Measurements from ENCODE around the gene ANKDD1B. TPM values are rescaled to one million over a fixed set of nuclear protein-coding genes. Genes with fewer than 3 reads are reported as not detected.

Gene ANKDD1B
- polyA plus RNA-seq, 1 of the 3 experiments (the other 2 are of a cell fraction) = 0.12 TPM

GRCh38 chr5:75666801-75667200 lies 55.5 kb downstream of the ANKDD1B start:
- 75% methylated on average over 6 of the region's 6 CpGs for WGBS (ENCODE audit: low lambda C conversion rate)
- TF ChIP-seq RAD21 (IDR thresholded peaks at IDR 0.05; ENCODE audit: low read length) = 0 out of 2 replicates have a peak, but pooled peaks have one; percentile 4
- no peak for TF ChIP-seq PBX3 (IDR thresholded peaks at IDR 0.05)
- TF ChIP-seq EZH2phosphoT487 (IDR thresholded peaks at IDR 0.05; ENCODE audit: borderline replicate concordance, low read depth) = no peak
- Histone ChIP-seq H3K27ac (ENCODE audit: low read depth in 2 of 2, low read length in 1 of 2) (no peak overlapping the region; a peak in 1 of 4 replicates), H3K9me3 (no peaks in the 10 kb centered on the region), H2AFZ (ENCODE audit: low read depth) (no peak overlapping the region), H3K4me1 (ENCODE audit: control insufficient read depth in 1 of 2, insufficient read depth in 2 of 2, low read depth in 1 of 2, low read length in 1 of 2) (peaks cover 0 to 60% of the 10 kb centered on the region in 2 experiments; a peak in 2 of 4 replicates), H4K20me1 (ENCODE audit: insufficient read depth) (no peaks in the 10 kb centered on the region), H3K79me2 (ENCODE audit: insufficient read depth) (no peaks in the 10 kb centered on the region), H3K9ac (no peak overlapping the region), H3K4me2 (no peak overlapping the region), H3K4me3 (ENCODE audit: low read depth in 2 of 2, low read length in 1 of 2) (no peak overlapping the region), H3K9me2 (no peaks in the 10 kb centered on the region), H3F3A (replicated peaks; ENCODE audit: insufficient read depth) (no peaks in the 10 kb centered on the region), H3K36me3 (replicated peaks in 1 of 2; ENCODE audit: control insufficient read depth in 1 of 2, insufficient read depth in 2 of 2, low read length in 1 of 2) (peaks cover 0 to under 1% of the 10 kb centered on the region in 2 experiments), H3K27me3 (ENCODE audit: insufficient read depth) (no peaks in the 10 kb centered on the region)
- no peak for DNase-seq
- ChIA-PET CTCF (interaction anchor here (0.8 to 1.9 kb wide), 4 partner anchors 10 to 430 kb away, joined by 3 to 4 read pairs (median 4); partner anchors contain the start of gene ANKRD31), POLR2A (no interaction called here)

GRCh38 chr5:75667586-75667985 lies 56.3 kb downstream of the ANKDD1B start:
- Histone ChIP-seq H3K4me1 (ENCODE audit: control insufficient read depth in 1 of 2, insufficient read depth in 2 of 2, low read depth in 1 of 2, low read length in 1 of 2) (peaks cover 0 to 56% of the 10 kb centered on the region in 2 experiments; a peak in 2 of 4 replicates), H3K4me2 (no peak overlapping the region), H3K4me3 (ENCODE audit: low read depth in 2 of 2, low read length in 1 of 2) (no peak overlapping the region), H3F3A (replicated peaks; ENCODE audit: insufficient read depth) (no peaks in the 10 kb centered on the region), H3K9ac (no peak overlapping the region), H3K27me3 (ENCODE audit: insufficient read depth) (no peaks in the 10 kb centered on the region), H3K36me3 (replicated peaks in 1 of 2; ENCODE audit: control insufficient read depth in 1 of 2, insufficient read depth in 2 of 2, low read length in 1 of 2) (peaks cover 5 to 6% of the 10 kb centered on the region in 2 experiments), H3K79me2 (ENCODE audit: insufficient read depth) (no peaks in the 10 kb centered on the region), H3K9me3 (no peaks in the 10 kb centered on the region), H3K27ac (ENCODE audit: low read depth in 2 of 2, low read length in 1 of 2) (peak overlapping the region in 1 of 2 experiments; percentile 34; a peak in 2 of 4 replicates), H4K20me1 (ENCODE audit: insufficient read depth) (no peaks in the 10 kb centered on the region), H2AFZ (ENCODE audit: low read depth) (no peak overlapping the region), H3K9me2 (no peaks in the 10 kb centered on the region)
- 72% methylated on average over 2 of the region's 2 CpGs for WGBS (ENCODE audit: low lambda C conversion rate)
- DNase-seq = no peak
- 0 out of 2 replicates have a peak, but pooled peaks have one; percentile 25 for TF ChIP-seq CTCF (IDR thresholded peaks at IDR 0.05)
- no peak for TF ChIP-seq SMC3 (IDR thresholded peaks at IDR 0.05; ENCODE audit: low read depth, low read length)
- ChIA-PET CTCF (interaction anchor here (0.8 to 2.3 kb wide), 5 partner anchors 9 to 431 kb away, joined by 3 to 17 read pairs (median 4); partner anchors contain the start of gene ANKRD31), POLR2A (no interaction called here)

GRCh38 chr5:75668445-75668844 lies 57.2 kb downstream of the ANKDD1B start:
- H3K27me3 ChIP-seq (ENCODE audit: insufficient read depth) = no peaks in the 10 kb centered on the region
- CTCF ChIA-PET = interaction anchor here (1.9 to 2.3 kb wide), 2 partner anchors 11 to 14 kb away, joined by 4 to 17 read pairs; no protein-coding TSS in a partner anchor
- WGBS (ENCODE audit: low lambda C conversion rate) = 96% methylated on average over 2 of the region's 2 CpGs

More at GRCh38 chr5:75668445-75668844, 57.2 kb downstream of the ANKDD1B start:
- no peak for DNase-seq
- Histone ChIP-seq H2AFZ (ENCODE audit: low read depth) (no peak overlapping the region), H3K4me3 (ENCODE audit: low read depth in 2 of 2, low read length in 1 of 2) (no peak overlapping the region), H3K9ac (no peak overlapping the region), H3F3A (replicated peaks; ENCODE audit: insufficient read depth) (no peaks in the 10 kb centered on the region), H3K4me1 (ENCODE audit: control insufficient read depth in 1 of 2, insufficient read depth in 2 of 2, low read depth in 1 of 2, low read length in 1 of 2) (peaks cover 0 to 50% of the 10 kb centered on the region in 2 experiments; a peak in 2 of 4 replicates), H3K9me3 (no peaks in the 10 kb centered on the region), H3K36me3 (replicated peaks in 1 of 2; ENCODE audit: control insufficient read depth in 1 of 2, insufficient read depth in 2 of 2, low read length in 1 of 2) (peaks cover 7 to 11% of the 10 kb centered on the region in 2 experiments), H3K9me2 (no peaks in the 10 kb centered on the region), H3K4me2 (no peak overlapping the region), H4K20me1 (ENCODE audit: insufficient read depth) (no peaks in the 10 kb centered on the region), H3K79me2 (ENCODE audit: insufficient read depth) (no peaks in the 10 kb centered on the region), H3K27ac (ENCODE audit: low read depth in 2 of 2, low read length in 1 of 2) (peak overlapping the region in 1 of 2 experiments; percentile 67; a peak in 2 of 4 replicates)
- POLR2A ChIA-PET = interaction anchor here (0.6 to 1.2 kb wide), 2 partner anchors 49 to 293 kb away, joined by 3 to 6 read pairs; partner anchors contain the start of gene POC5
- no peak for TF ChIP-seq YY1 (IDR thresholded peaks at IDR 0.05; ENCODE audit: low read depth)
- no peak for TF ChIP-seq IRF3 (IDR thresholded peaks at IDR 0.05; ENCODE audit: low read depth, low read length)
- TF ChIP-seq CHD2 (IDR thresholded peaks at IDR 0.05; ENCODE audit: low read length, partially characterized antibody) = no peak
- TF ChIP-seq RFX5 (IDR thresholded peaks at IDR 0.05; ENCODE audit: low read length) = no peak
- TF ChIP-seq TCF12 (IDR thresholded peaks at IDR 0.05) = no peak
- no peak for TF ChIP-seq ZBTB33 (IDR thresholded peaks at IDR 0.05; ENCODE audit: borderline replicate concordance, low read depth)
- no peak for TF ChIP-seq GATA2 (CRISPR knock-in tag; IDR thresholded peaks at IDR 0.05)
- no peak for TF ChIP-seq MXI1 (IDR thresholded peaks at IDR 0.05; ENCODE audit: low read depth, low read length)
- TF ChIP-seq EZH2phosphoT487 (IDR thresholded peaks at IDR 0.05; ENCODE audit: borderline replicate concordance, low read depth) = no peak
- no peak for TF ChIP-seq SIN3A (IDR thresholded peaks at IDR 0.05; ENCODE audit: borderline replicate concordance, low read depth, low read length)

All from SK-N-SH (cell line).